ENCODE measurements around the gene PRKCE. TPM values are rescaled to one million over a fixed set of nuclear protein-coding genes. Genes with fewer than 3 reads are reported as not detected.

The PRKCE gene
- total and polyA plus RNA-seq, 2 of the 8 experiments (the other 6 are each of a cell fraction or from before 2014, with no cell fraction given): 0.54 to 2.1 TPM

- TF ChIP-seq SP2 (IDR thresholded peaks at IDR 0.05; ENCODE audit: low read length) (no peak), YY1 (IDR thresholded peaks at IDR 0.05; ENCODE audit: low read depth, low read length) (no peak), CREB1 (IDR thresholded peaks at IDR 0.05) (no peak), SIX5 (IDR thresholded peaks at IDR 0.05; ENCODE audit: low read depth, low read length) (no peak)
Observed at GRCh38 chr2:46183426-46183825, 532.0 kb downstream of the PRKCE start (continued).
